ENCODE measurements around the gene SLC7A5.

GRCh38 chr16:87853411-87854052 lies 15.8 kb downstream of the SLC7A5 start:
- TF ChIP-seq ZNF512 (CRISPR knock-in tag; IDR thresholded peaks at IDR 0.05) (no peak), SP1 (IDR thresholded peaks at IDR 0.05) (no peak), SP1 (CRISPR knock-in tag; IDR thresholded peaks at IDR 0.05) (peak; percentile 79; the same call in 1 of the 2 replicates), ZBTB38 (CRISPR knock-in tag; IDR thresholded peaks at IDR 0.05) (peak; percentile 84), STAT6 (CRISPR knock-in tag; IDR thresholded peaks at IDR 0.05; ENCODE audit: borderline replicate concordance) (no peak), SRY (CRISPR knock-in tag; IDR thresholded peaks at IDR 0.05) (peak; percentile 42; the same call in 1 of the 2 replicates), ARNT (IDR thresholded peaks at IDR 0.05) (no peak), YY1 (IDR thresholded peaks at IDR 0.05; ENCODE audit: insufficient read depth, insufficient replicate concordance, low read depth, low read length) (peak; percentile 37), ZFP36 (IDR thresholded peaks at IDR 0.05; ENCODE audit: borderline replicate concordance, low read depth, low read length, partially characterized antibody) (no peak), SUZ12 (IDR thresholded peaks at IDR 0.05; ENCODE audit: low read depth, low read length) (no peak)
